Body of pancreas (tissue), 4 donors: Measurements from ENCODE around the gene TNFSF4.

ENCODE experiments used
- CTCF ChIP-seq, 7 experiments: fragments of 450-650 bp in 4 of 7; fragments of 200-600 bp in 3 of 7; sonication (generic) in 3 of 7; IDR thresholded peaks; one replicate each; pipeline ENCODE4 v1.5.1; 2016 to 2019; ENCODE audit warnings: antibody characterized with exemption in 7 of 7
- POLR2A ChIP-seq, 3 donors: fragments of 450-650 bp; IDR thresholded peaks; one replicate each; pipeline ENCODE4 v1.6.1; 2016; ENCODE audit warnings: antibody characterized with exemption in 3 of 3, mild to moderate bottlenecking in 2 of 3

GRCh38 chr1:173195596-173196088 is 11.5 kb downstream of the TNFSF4 start:
- no peak for TF ChIP-seq CTCF (IDR thresholded peaks at IDR 0.05)
- TF ChIP-seq POLR2A (IDR thresholded peaks at IDR 0.05) = no peak
